Chondrocyte (in vitro differentiated cells): ENCODE results near the gene CHN1. TPM values are rescaled to one million over a fixed set of nuclear protein-coding genes. Genes with fewer than 3 reads are reported as not detected.

ENCODE experiments used
- DNase-seq: peaks from one replicate; pipeline ENCODE4 v3.0.0; 2021; ENCODE audit warnings: mixed read lengths, low spot score
- H3K27ac Mint-ChIP-seq: one replicate; pipeline ENCODE4 v1.8.0; 2021; ENCODE audit warnings: mild to moderate bottlenecking, moderate library complexity, mixed read lengths; ENCODE audit not compliant: unreplicated experiment
- H3K27me3 Mint-ChIP-seq: 2 replicates; pipeline ENCODE4 v1.8.0; 2021; ENCODE audit warnings: low read depth, mixed read lengths
- H3K36me3 Mint-ChIP-seq: 2 replicates; pipeline ENCODE4 v1.8.0; 2021; ENCODE audit warnings: low read depth, mixed read lengths
- H3K4me1 Mint-ChIP-seq: 2 replicates; pipeline ENCODE4 v1.8.0; 2021; ENCODE audit warnings: low read depth, mild to moderate bottlenecking, mixed read lengths
- H3K4me3 Mint-ChIP-seq: one replicate; pipeline ENCODE4 v1.8.0; 2021; ENCODE audit warnings: mild to moderate bottlenecking, moderate library complexity, mixed read lengths; ENCODE audit not compliant: unreplicated experiment
- H3K9me3 Mint-ChIP-seq: 2 replicates; pipeline ENCODE4 v1.8.0; 2021; ENCODE audit warnings: low read depth, mixed read lengths
- total RNA-seq: library from RNA; stranded (reverse); gene quantifications from 3 replicates; pipeline ENCODE4 v1.2.1, GENCODE V29; 2021
- TF ChIP-seq, protein P1 (sequence below): fragments of 200-600 bp; sonication (generic); IDR thresholded peaks from 2 replicates; pipeline ENCODE4 v1.5.0; 2021; ENCODE audit warnings: antibody characterized with exemption, mild to moderate bottlenecking, moderate library complexity

The CHN1 gene
- total RNA-seq, 1 donor from 2014 or later, result 23.1 TPM

DNA sequence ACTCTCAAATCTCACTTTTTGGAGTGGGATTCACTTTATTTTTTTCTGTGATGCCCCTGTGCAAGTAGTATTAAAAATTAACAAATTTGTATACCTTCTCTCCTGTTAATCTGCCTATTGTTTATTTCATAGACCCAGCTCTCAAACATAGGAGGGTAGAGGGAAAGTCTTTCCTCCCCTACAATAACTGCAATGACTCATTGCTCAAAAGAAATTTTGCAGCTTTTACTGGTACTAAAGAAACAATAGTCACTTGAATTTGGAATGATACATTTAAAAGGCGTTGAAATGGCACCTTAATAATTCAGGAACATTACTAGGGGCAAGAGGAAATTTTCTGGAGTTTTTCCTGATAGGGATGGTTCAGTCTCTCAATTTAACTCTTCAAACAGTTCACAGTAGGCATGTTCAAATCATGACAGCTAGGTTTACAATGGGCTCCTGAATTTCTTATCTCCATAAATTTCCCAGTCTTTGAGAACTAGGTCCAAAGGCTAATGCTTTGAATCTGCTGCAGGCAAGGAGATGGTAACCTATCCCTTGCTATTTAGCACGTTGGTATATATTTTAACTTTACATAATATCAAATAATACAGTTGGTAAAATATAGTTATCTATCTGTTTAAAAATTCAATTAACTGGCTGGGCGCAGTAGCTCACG is 88.8 kb downstream of the CHN1 start:
- no peaks in the 10 kb centered on the region for H3K27me3 Mint-ChIP-seq
- TF ChIP-seq, protein P1, sequence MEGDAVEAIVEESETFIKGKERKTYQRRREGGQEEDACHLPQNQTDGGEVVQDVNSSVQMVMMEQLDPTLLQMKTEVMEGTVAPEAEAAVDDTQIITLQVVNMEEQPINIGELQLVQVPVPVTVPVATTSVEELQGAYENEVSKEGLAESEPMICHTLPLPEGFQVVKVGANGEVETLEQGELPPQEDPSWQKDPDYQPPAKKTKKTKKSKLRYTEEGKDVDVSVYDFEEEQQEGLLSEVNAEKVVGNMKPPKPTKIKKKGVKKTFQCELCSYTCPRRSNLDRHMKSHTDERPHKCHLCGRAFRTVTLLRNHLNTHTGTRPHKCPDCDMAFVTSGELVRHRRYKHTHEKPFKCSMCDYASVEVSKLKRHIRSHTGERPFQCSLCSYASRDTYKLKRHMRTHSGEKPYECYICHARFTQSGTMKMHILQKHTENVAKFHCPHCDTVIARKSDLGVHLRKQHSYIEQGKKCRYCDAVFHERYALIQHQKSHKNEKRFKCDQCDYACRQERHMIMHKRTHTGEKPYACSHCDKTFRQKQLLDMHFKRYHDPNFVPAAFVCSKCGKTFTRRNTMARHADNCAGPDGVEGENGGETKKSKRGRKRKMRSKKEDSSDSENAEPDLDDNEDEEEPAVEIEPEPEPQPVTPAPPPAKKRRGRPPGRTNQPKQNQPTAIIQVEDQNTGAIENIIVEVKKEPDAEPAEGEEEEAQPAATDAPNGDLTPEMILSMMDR, result no peak
- peaks cover 7% of the 10 kb centered on the region for H3K36me3 Mint-ChIP-seq
- H3K4me3 Mint-ChIP-seq, result no peak overlapping the region
- no peaks in the 10 kb centered on the region for H3K4me1 Mint-ChIP-seq
- no peaks in the 10 kb centered on the region for H3K9me3 Mint-ChIP-seq
- no peak overlapping the region for H3K27ac Mint-ChIP-seq
- no peak for DNase-seq

DNA sequence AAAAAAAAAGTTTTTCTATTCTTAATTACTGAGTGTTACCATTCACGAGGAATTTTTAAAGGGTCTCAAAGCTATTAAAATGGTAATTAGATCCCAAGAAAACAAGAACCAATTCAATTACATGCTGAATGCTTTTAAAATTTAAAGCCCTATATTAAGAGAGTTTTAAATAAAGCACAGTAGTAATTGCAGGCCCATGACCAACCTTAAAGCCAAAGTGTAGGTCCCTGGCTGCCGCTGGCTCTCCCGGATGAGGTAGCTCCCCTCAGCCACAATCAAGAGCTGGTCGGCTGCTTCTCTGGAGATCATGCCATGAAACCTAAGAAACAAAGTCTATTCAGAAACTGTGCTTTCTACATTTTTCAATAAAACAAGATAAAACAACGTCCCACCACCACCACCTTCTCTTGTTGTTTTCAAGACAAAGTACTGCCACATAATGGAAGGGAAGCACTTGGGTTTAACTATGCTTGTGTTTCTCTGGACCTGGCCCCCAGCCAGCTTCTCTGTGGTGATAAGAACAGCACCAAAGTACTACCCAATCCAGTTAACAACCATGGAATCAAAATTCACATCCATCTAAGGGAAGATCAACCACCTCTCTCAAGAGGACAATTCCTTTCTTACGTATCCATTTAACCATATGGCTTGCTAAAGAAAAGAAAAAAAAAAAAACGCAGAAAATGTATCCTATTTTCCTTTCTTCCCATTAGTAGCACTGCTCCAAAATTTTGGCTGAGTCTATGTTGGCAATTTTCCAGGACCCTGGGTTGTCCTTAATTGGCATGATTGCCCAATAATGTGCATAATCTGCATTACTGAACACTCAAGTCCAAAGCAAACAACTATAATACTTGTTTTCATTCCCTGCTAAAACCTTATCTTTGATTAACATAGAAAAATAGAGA is 90.1 kb downstream of the CHN1 start:
- Mint-ChIP-seq H3K27ac (no peak overlapping the region), H3K4me3 (no peak overlapping the region), H3K9me3 (no peaks in the 10 kb centered on the region), H3K4me1 (no peaks in the 10 kb centered on the region), H3K27me3 (no peaks in the 10 kb centered on the region), H3K36me3 (peaks cover 8% of the 10 kb centered on the region)
- DNase-seq, result no peak
- TF ChIP-seq, protein P1, result no peak

DNA sequence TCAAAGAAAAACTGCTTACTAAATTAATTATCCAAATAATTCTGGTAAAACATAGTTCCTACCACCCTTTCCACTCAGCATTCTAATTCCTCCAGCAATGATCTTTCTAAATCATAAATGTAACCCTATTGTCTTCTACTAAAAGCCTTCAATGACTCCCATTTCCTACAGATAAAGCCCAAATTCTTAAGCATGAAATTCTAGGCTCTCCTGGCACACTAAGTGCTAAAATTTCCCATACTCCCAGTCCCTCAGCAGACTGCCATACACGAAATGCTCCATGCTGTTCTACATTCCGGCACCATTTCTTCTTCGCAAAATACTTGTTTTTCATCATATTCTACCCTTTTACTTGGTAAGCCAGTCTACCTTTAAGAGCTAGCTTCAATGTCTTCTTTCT is 96.9 kb downstream of the CHN1 start:
- H3K27ac Mint-ChIP-seq, result no peak overlapping the region
- H3K4me1 Mint-ChIP-seq, result peaks cover 10% of the 10 kb centered on the region
- peaks cover 4% of the 10 kb centered on the region for H3K36me3 Mint-ChIP-seq
- TF ChIP-seq, protein P1, result no peak
- no peak overlapping the region for H3K4me3 Mint-ChIP-seq
- no peaks in the 10 kb centered on the region for H3K9me3 Mint-ChIP-seq
- DNase-seq, result no peak
- no peaks in the 10 kb centered on the region for H3K27me3 Mint-ChIP-seq

GRCh38 chr2:174903264-174903556 is 102.0 kb downstream of the CHN1 start:
- H3K4me3 Mint-ChIP-seq, result no peak overlapping the region
- no peak overlapping the region for H3K27ac Mint-ChIP-seq
- no peaks in the 10 kb centered on the region for H3K36me3 Mint-ChIP-seq
- no peak for DNase-seq
- H3K27me3 Mint-ChIP-seq, result no peaks in the 10 kb centered on the region
- no peaks in the 10 kb centered on the region for H3K9me3 Mint-ChIP-seq
- TF ChIP-seq, protein P1, result no peak
- peaks cover 13% of the 10 kb centered on the region for H3K4me1 Mint-ChIP-seq

GRCh38 chr2:174902506-174903263 is 102.5 kb downstream of the CHN1 start:
- Mint-ChIP-seq H3K36me3 (no peaks in the 10 kb centered on the region), H3K9me3 (no peaks in the 10 kb centered on the region), H3K27me3 (no peaks in the 10 kb centered on the region), H3K27ac (no peak overlapping the region), H3K4me3 (no peak overlapping the region), H3K4me1 (peaks cover 10% of the 10 kb centered on the region)
- DNase-seq, result no peak
- TF ChIP-seq, protein P1, result no peak
